ENCODE measurements around the gene FAR2. TPM values are rescaled to one million over a fixed set of nuclear protein-coding genes. Genes with fewer than 3 reads are reported as not detected.

FAR2 gene
- total RNA-seq, 2 experiments from 2014 or later, result 0.73 TPM; not detected in 1

DNA sequence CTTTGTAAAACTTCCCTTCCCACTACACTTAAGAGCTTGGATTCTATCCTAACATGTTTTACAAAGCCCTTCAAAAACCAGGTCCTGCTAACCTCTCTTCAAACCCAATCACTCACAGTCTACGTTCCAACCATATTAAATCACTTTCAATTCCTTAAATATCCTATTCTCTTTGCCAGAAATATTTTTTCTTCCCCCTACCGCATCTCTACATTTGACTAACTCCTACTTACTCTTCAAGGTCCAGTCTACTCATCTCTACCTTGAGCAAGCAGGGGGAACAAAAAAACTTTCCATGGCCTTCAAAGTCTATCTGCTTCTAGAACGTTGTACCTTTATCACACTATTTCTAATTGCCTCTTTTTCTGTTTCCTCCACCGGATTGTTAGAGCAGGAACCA is 225.8 kb downstream of the FAR2 start:
- BruUV-seq (replicated peaks), result no TSS peak
- peaks cover 27% of the 10 kb centered on the region for H4K20me1 ChIP-seq (ENCODE audit: insufficient read depth, low read length)

DNA sequence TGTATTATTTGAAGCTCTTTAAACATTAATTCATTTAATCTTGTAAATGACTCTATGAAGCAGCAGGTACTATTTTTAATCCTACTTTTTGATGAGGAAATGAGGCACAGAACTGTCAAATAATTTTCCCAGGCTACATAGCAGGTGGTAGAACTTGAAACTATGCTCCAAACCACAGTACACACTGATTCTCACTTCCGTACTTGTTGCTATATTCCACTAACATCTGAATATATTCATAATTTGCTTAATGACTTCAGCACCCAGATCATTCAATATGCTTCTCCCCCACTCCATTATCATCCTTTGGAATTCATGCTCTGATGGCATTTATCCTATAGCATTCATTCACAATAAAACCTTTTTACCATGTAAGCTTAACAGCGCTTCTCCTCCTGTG is 227.0 kb downstream of the FAR2 start:
- CTCF ChIA-PET (ENCODE audit: unreplicated experiment), result no interaction called here
- POLR2A ChIA-PET, result interaction anchor here (0.6 to 1.3 kb wide), 4 partner anchors 70 to 871 kb away, joined by 3 read pairs; no protein-coding TSS in a partner anchor
- Histone ChIP-seq H3K9me3 (ENCODE audit: low read length) (peaks cover 18% of the 10 kb centered on the region), H3K27ac (ENCODE audit: low read depth, low read length, poor library complexity, severe bottlenecking) (no peak overlapping the region), H3K9me2 (ENCODE audit: insufficient read depth, low read length) (no peaks in the 10 kb centered on the region), H3K4me2 (ENCODE audit: low read length) (0 out of 2 replicates have a peak overlapping the region, but pooled peaks have one; percentile 8), H3K4me1 (ENCODE audit: insufficient read depth, low read length, poor library complexity, severe bottlenecking) (peaks cover 23% of the 10 kb centered on the region), H3K36me3 (ENCODE audit: insufficient read depth, low read length) (peaks cover 39% of the 10 kb centered on the region), H4K20me1 (ENCODE audit: insufficient read depth, low read length) (peaks cover 31% of the 10 kb centered on the region), H3K79me2 (ENCODE audit: insufficient read depth, low read depth, low read length) (peaks cover 87% of the 10 kb centered on the region), H2AFZ (ENCODE audit: low read length) (no peak overlapping the region), H3K4me3 (ENCODE audit: low read depth, low read length, poor library complexity, severe bottlenecking) (no peak overlapping the region)
- TF ChIP-seq, protein P1, sequence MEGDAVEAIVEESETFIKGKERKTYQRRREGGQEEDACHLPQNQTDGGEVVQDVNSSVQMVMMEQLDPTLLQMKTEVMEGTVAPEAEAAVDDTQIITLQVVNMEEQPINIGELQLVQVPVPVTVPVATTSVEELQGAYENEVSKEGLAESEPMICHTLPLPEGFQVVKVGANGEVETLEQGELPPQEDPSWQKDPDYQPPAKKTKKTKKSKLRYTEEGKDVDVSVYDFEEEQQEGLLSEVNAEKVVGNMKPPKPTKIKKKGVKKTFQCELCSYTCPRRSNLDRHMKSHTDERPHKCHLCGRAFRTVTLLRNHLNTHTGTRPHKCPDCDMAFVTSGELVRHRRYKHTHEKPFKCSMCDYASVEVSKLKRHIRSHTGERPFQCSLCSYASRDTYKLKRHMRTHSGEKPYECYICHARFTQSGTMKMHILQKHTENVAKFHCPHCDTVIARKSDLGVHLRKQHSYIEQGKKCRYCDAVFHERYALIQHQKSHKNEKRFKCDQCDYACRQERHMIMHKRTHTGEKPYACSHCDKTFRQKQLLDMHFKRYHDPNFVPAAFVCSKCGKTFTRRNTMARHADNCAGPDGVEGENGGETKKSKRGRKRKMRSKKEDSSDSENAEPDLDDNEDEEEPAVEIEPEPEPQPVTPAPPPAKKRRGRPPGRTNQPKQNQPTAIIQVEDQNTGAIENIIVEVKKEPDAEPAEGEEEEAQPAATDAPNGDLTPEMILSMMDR (conservative IDR thresholded peaks at IDR 0.05; ENCODE audit: low read length), result no peak
- no peak for TF ChIP-seq EZH2phosphoT487 (IDR thresholded peaks at IDR 0.05; ENCODE audit: borderline replicate concordance, low read depth, low read length)
- no peak for DNase-seq (ENCODE audit: low spot score)
- BruUV-seq (replicated peaks), result no TSS peak
- intact Hi-C loops (cut with micrococcal nuclease; ENCODE audit: unreplicated experiment), result no loop called here

More for the DNA sequence above, 225.8 kb downstream of the FAR2 start:
- CTCF ChIA-PET (ENCODE audit: unreplicated experiment), result no interaction called here
- Histone ChIP-seq H3K9me3 (ENCODE audit: low read length) (peaks cover 18% of the 10 kb centered on the region), H3K79me2 (ENCODE audit: insufficient read depth, low read depth, low read length) (peaks cover 79% of the 10 kb centered on the region), H3K9me2 (ENCODE audit: insufficient read depth, low read length) (no peaks in the 10 kb centered on the region), H3K27ac (ENCODE audit: low read depth, low read length, poor library complexity, severe bottlenecking) (no peak overlapping the region), H3K36me3 (ENCODE audit: insufficient read depth, low read length) (peaks cover 50% of the 10 kb centered on the region), H3K4me1 (ENCODE audit: insufficient read depth, low read length, poor library complexity, severe bottlenecking) (peaks cover 23% of the 10 kb centered on the region), H3K4me3 (ENCODE audit: low read depth, low read length, poor library complexity, severe bottlenecking) (no peak overlapping the region), H2AFZ (ENCODE audit: low read length) (no peak overlapping the region), H3K4me2 (ENCODE audit: low read length) (no peak overlapping the region)
- POLR2A ChIA-PET, result interaction anchor here (0.7 to 1.3 kb wide), 2 partner anchors 14 to 69 kb away, joined by 3 read pairs; no protein-coding TSS in a partner anchor
- intact Hi-C loops (cut with micrococcal nuclease; ENCODE audit: unreplicated experiment), result no loop called here
- TF ChIP-seq, protein P1 (conservative IDR thresholded peaks at IDR 0.05; ENCODE audit: low read length), result no peak
- no peak for TF ChIP-seq EZH2phosphoT487 (IDR thresholded peaks at IDR 0.05; ENCODE audit: borderline replicate concordance, low read depth, low read length)
- no peak for DNase-seq (ENCODE audit: low spot score)
